ENCODE data around the gene RSAD1.
A peak's percentile ranks its signal among the peaks of the same experiment; 100 is the strongest.

RSAD1 gene

GRCh38 chr17:50478391-50479381 lies at the start of gene RSAD1:
Gene RSAD1 (plus strand): TSS chr17:50478860. CDS start chr17:50478885, 25 bp downstream.
- peak; percentile 88 for DNase-seq (ENCODE audit: low spot score)

- no peak for DNase-seq (ENCODE audit: low spot score)
Observed at GRCh38 chr17:50429793-50430192, 48.9 kb upstream of the RSAD1 start.

GRCh38 chr17:50430821-50431618 lies 47.6 kb upstream of the RSAD1 start:
- DNase-seq (ENCODE audit: low spot score) = no peak

GRCh38 chr17:50432125-50432762 lies 46.4 kb upstream of the RSAD1 start:
- no peak for DNase-seq (ENCODE audit: low spot score)

GRCh38 chr17:50437409-50437808 lies 41.3 kb upstream of the RSAD1 start:
- no peak for DNase-seq (ENCODE audit: low spot score)

- DNase-seq (ENCODE audit: low spot score) = no peak
Observed at GRCh38 chr17:50439008-50439407, 39.7 kb upstream of the RSAD1 start.

- DNase-seq (ENCODE audit: low spot score) = no peak
Observed at GRCh38 chr17:50440172-50440837, 38.4 kb upstream of the RSAD1 start.

GRCh38 chr17:50440838-50441829 lies 37.5 kb upstream of the RSAD1 start:
- no peak for DNase-seq (ENCODE audit: low spot score)

- DNase-seq (ENCODE audit: low spot score) = no peak
Observed at GRCh38 chr17:50443505-50443974, 35.1 kb upstream of the RSAD1 start.

GRCh38 chr17:50444841-50445715 lies 33.6 kb upstream of the RSAD1 start:
- no peak for DNase-seq (ENCODE audit: low spot score)

- no peak for DNase-seq (ENCODE audit: low spot score)
Observed at GRCh38 chr17:50445730-50446325, 32.8 kb upstream of the RSAD1 start.

GRCh38 chr17:50447870-50448595 lies 30.6 kb upstream of the RSAD1 start:
- no peak for DNase-seq (ENCODE audit: low spot score)

GRCh38 chr17:50448643-50449042 lies 30.0 kb upstream of the RSAD1 start:
- DNase-seq (ENCODE audit: low spot score) = no peak

GRCh38 chr17:50451943-50452629 lies 26.6 kb upstream of the RSAD1 start:
- no peak for DNase-seq (ENCODE audit: low spot score)

GRCh38 chr17:50452630-50453300 lies 25.9 kb upstream of the RSAD1 start:
- DNase-seq (ENCODE audit: low spot score) = no peak

GRCh38 chr17:50453901-50454300 lies 24.8 kb upstream of the RSAD1 start:
- no peak for DNase-seq (ENCODE audit: low spot score)

- DNase-seq (ENCODE audit: low spot score) = no peak
Observed at GRCh38 chr17:50457621-50458020, 21.0 kb upstream of the RSAD1 start.

Data from CD4-positive, alpha-beta T cell treated with Interleukin-15 for 4 hours (primary cell).